ENCODE measurements around the gene PSD4. TPM values are rescaled to one million over a fixed set of nuclear protein-coding genes. Genes with fewer than 3 reads are reported as not detected.

Gene PSD4
- total RNA-seq, 4 donors from 2014 or later, result 53.8 to 102 (median 88.0) TPM

- DNase-seq (ENCODE audit: low spot score in 2 of 2), result no peak
- TF ChIP-seq EP300 (IDR thresholded peaks at IDR 0.05) (no peak), POLR2A (IDR thresholded peaks at IDR 0.05) (no peak), CTCF (IDR thresholded peaks at IDR 0.05) (no peak), POLR2AphosphoS5 (IDR thresholded peaks at IDR 0.05) (no peak)
- Histone ChIP-seq H3K4me3 (no peak overlapping the region), H3K9me3 (no peaks in the 10 kb centered on the region), H3K4me1 (peaks cover 20% of the 10 kb centered on the region), H3K36me3 (peaks cover 26% of the 10 kb centered on the region), H3K27me3 (no peaks in the 10 kb centered on the region), H3K27ac (no peak overlapping the region)
- WGBS, result 87% methylated on average over 13 of the region's 15 CpGs
These were observed 45.9 kb upstream of the PSD4 start for GRCh38 chr2:113127646-113128570.

GRCh38 chr2:113129519-113130078 is 44.2 kb upstream of the PSD4 start:
- Histone ChIP-seq H3K4me1 (peaks cover 8% of the 10 kb centered on the region), H3K36me3 (peaks cover 32% of the 10 kb centered on the region), H3K27ac (no peak overlapping the region), H3K4me3 (no peak overlapping the region), H3K27me3 (no peaks in the 10 kb centered on the region), H3K9me3 (no peaks in the 10 kb centered on the region)
- DNase-seq (ENCODE audit: low spot score in 2 of 2), result no peak
- WGBS, result 81% methylated on average over 2 of the region's 2 CpGs
- TF ChIP-seq POLR2A (IDR thresholded peaks at IDR 0.05), result no peak
- TF ChIP-seq EP300 (IDR thresholded peaks at IDR 0.05), result no peak
- TF ChIP-seq POLR2AphosphoS5 (IDR thresholded peaks at IDR 0.05), result no peak
- TF ChIP-seq CTCF (IDR thresholded peaks at IDR 0.05), result no peak

- H3K27ac ChIP-seq, result no peak overlapping the region
- DNase-seq (ENCODE audit: low spot score in 2 of 2), result no peak
- TF ChIP-seq EP300 (IDR thresholded peaks at IDR 0.05) (no peak), CTCF (IDR thresholded peaks at IDR 0.05) (no peak), POLR2A (IDR thresholded peaks at IDR 0.05) (no peak), POLR2AphosphoS5 (IDR thresholded peaks at IDR 0.05) (no peak)
- no peak overlapping the region for H3K4me3 ChIP-seq
- WGBS, result 90% methylated on average over 6 of the region's 7 CpGs
- H3K27me3 ChIP-seq, result no peaks in the 10 kb centered on the region
- H3K9me3 ChIP-seq, result no peaks in the 10 kb centered on the region
- H3K4me1 ChIP-seq, result peaks cover 3% of the 10 kb centered on the region
- H3K36me3 ChIP-seq, result peaks cover 32% of the 10 kb centered on the region
These were observed 42.2 kb upstream of the PSD4 start for GRCh38 chr2:113131352-113132185.

- WGBS, result 92% methylated on average over 17 of the region's 17 CpGs
- DNase-seq (ENCODE audit: low spot score in 2 of 2), result no peak
- peaks cover 32% of the 10 kb centered on the region for H3K36me3 ChIP-seq
These were observed 41.3 kb upstream of the PSD4 start for GRCh38 chr2:113132414-113133021.

More at GRCh38 chr2:113132414-113133021, 41.3 kb upstream of the PSD4 start:
- TF ChIP-seq CTCF (IDR thresholded peaks at IDR 0.05) (no peak), EP300 (IDR thresholded peaks at IDR 0.05) (no peak), POLR2AphosphoS5 (IDR thresholded peaks at IDR 0.05) (no peak), POLR2A (IDR thresholded peaks at IDR 0.05) (no peak)
- H3K9me3 ChIP-seq, result no peaks in the 10 kb centered on the region
- H3K27ac ChIP-seq, result no peak overlapping the region
- H3K27me3 ChIP-seq, result no peaks in the 10 kb centered on the region
- H3K4me1 ChIP-seq, result peaks cover 3% of the 10 kb centered on the region
- no peak overlapping the region for H3K4me3 ChIP-seq
